SW480 (cell line): ENCODE measurements around the gene PRKAR1A.
"Not testable (repeated sequence)": the region's sequence is repeated elsewhere in the genome, so short reads cannot be mapped to it uniquely, and the experiment has no call there.

Experiments used
- DNase-seq: peaks from one replicate; pipeline ENCODE4 v3.0.0-alpha.2; 2016; ENCODE audit warnings: low spot score

PRKAR1A gene

GRCh38 chr17:68512247-68512959 is at the start of gene PRKAR1A:
PRKAR1A (plus strand) TSS chr17:68512430; CDS start chr17:68515400, 2,970 bp downstream.
- peak; percentile 91 for DNase-seq

DNA sequence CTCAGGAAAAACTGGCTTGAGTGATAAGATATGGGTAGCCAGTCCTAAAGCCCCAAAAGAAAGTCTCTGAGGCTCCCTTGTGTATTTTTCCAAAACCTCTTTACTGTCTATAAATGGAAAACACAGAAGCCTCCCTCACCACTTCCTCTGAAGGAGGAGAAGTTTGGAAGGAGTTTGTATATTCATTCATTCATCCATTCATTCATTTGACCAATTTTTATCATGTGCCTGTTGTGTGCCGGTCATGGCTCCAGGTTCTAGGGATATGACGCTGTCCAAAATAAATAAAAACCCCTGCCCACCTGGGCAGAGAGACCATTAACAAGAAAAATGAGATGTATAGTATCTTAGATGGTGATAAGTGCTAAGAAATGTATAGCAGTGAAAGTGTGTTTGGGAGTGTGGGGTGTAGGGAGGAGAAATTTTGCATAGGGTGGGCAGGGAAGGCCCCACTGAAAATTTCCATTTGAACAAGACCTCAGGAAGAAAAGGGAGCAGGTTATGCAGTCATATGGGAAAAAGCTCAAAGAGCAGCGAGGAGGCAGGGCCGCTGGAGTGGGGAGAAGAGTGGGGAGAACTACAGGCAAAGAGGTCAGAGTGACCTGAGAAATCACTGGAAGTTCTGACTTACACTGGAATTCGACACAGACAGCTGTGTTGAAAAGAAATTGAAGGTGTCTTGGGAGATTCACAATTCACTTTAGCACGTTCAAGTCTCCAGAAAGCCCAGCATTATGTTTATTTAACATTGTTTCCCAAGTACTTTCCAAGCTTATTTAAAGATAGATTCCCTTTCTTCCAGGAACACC is 48.8 kb upstream of the PRKAR1A start:
- DNase-seq: no peak

- no peak for DNase-seq
These were observed 43.9 kb upstream of the PRKAR1A start for GRCh38 chr17:68468334-68468733.

DNA sequence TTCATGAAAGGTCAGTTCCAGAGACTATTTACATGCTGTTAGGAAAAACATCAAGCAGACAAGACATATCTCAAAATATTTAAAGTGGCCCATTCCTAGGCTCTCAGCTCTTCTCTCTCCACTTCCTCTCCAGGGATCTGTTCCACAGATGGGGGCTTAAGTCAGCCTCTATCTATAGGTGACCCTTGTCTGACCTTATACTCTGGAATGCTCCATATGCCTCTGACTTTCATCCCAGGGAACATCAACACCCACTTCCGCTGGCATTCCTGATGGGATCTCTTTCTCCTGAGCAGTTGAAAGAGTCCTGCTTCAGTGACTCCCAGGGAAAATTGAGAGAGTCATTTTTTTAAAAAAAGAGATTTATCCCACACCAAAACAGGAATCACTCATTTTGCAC is 43.4 kb upstream of the PRKAR1A start:
- no peak for DNase-seq

- DNase-seq: no peak
These were observed 41.3 kb upstream of the PRKAR1A start for GRCh38 chr17:68470961-68471360.

DNA sequence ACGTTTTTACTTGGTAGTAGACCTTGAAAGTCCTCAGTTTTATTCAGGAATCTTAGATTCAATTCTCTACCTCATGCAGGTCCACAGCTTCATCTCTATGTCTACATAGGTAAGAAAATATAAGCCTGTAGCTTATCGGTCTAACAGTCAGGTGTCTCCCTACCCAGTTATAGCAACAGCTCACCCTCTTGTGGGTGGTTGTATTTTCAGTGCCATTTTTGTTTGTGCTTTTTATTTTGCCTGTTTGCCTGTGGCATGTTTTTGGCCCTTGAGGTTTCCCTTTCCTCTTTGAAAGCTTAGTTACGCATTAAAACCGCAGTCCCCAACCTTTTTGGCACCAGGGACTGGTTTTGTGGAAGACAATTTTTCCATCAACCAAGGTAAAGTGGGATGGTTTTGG is 31.3 kb upstream of the PRKAR1A start:
- DNase-seq: no peak

GRCh38 chr17:68482576-68483041 is 29.6 kb upstream of the PRKAR1A start:
- DNase-seq: no peak

- no peak for DNase-seq
These were observed 27.8 kb upstream of the PRKAR1A start for GRCh38 chr17:68484458-68484857.

GRCh38 chr17:68489919-68490318 is 22.3 kb upstream of the PRKAR1A start:
- DNase-seq: no peak

- no peak for DNase-seq
These were observed 20.6 kb upstream of the PRKAR1A start for GRCh38 chr17:68491381-68492231.

GRCh38 chr17:68492394-68493054 is 19.7 kb upstream of the PRKAR1A start:
- not testable (repeated sequence) for DNase-seq

GRCh38 chr17:68495081-68495480 is 17.1 kb upstream of the PRKAR1A start:
- no peak for DNase-seq

GRCh38 chr17:68497885-68498319 is 14.3 kb upstream of the PRKAR1A start:
- no peak for DNase-seq

DNA sequence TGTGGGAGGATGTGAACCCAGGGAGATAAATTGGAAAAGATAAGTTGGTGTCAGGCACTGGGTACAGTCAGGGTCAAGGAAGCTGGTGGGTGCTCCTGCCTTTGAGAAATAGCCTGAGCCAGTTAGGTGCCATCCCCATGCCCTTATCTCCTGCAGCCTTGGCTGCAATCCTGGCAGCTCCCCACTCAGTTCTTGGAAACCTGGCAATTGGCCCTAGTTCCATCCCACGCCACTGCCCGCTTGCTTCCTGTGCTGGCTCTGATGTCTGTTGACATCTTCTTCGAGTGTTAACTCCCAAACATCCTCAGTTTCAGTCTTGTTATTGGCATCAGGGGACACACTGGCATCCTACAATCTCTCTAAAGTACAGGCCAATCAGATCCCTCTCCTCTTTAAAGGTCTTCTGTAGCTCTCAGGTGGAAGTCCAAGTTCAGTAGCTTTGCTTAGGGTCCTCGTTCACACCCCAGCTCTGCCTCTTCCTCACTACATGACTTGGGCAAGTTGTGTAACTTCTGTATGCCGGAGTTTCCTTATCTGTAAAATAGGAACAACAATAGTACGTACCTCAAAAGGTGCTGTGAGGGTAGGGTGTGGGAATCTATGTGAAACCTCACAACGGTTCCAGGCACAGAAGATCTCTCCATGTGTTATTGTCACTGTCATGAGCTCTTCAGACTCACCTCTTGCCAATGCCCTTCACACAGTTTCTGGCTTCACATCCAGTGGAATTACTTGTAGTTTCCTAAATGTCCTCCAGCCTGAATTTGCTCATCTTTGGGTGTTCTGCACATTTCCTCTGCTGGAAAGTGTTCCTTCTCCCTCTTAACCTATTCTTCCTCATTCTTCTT is 13.5 kb upstream of the PRKAR1A start:
- DNase-seq: no peak

DNA sequence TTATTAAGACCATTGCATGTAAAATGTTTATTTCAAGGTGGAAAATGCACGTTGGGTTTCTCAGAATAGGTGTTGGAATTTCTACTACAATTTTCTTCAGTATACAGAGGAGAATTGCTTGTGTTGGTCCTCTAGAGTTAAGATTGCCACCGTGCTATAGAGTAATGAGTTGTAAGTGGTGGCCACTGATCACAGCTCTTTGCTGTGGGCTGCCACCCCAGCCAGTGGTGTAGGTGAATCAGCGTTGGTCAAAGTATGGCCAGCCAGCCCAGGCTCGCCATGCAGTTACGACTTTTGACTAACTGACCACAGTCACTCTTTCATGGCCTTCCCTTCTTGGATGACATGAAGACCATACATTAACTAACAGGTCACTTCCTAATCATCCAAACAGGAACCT is 12.6 kb upstream of the PRKAR1A start:
- no peak for DNase-seq

- DNase-seq: no peak
These were observed 11.2 kb upstream of the PRKAR1A start for GRCh38 chr17:68501074-68501473.

- no peak for DNase-seq
These were observed 6.3 kb upstream of the PRKAR1A start for GRCh38 chr17:68505951-68506350.

- no peak for DNase-seq
These were observed 4.7 kb upstream of the PRKAR1A start for GRCh38 chr17:68507576-68507975.

DNA sequence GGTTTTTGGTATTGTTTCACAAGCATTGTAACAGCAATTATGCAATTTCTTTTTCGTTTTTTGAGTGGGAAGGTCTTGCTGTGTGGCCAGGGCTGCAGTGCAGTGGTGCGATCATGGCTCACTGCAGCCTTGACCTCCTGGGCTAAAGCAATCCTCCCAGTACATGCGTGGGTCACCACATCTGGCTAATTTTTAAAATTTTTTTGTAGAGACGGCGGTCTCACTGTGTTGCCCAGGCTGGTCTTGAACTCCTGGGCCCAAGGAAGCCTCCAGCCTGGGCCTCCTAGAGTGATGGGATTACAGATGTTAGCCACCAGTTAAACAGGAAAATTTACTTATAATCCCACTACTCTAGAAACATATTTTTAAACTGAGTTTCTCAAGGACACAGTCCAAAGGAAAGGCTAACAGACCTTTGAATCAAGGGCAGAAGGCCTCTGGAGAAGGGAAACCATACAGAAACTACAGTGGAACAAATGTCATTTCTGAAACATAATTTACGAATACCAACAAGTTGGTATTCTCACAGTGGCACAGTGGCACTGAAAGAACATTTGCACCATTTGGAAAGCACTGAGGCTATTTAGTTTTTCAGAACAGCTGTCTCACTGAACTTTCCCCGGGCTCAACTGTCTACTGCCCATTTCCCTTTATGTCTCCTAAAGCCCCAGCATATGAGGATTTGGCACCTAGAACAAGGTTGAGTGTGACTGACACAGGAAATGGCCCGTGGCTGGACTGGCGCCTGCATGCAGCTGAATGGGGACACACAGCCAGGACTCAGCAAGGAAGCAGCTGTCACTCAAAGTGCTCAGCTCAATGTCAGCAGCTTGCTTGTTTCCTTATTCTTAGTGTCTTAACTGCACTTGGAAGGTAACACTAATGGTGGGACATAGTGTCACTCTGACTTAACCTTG is 2.8 kb upstream of the PRKAR1A start:
- peak; percentile 40 for DNase-seq

DNA sequence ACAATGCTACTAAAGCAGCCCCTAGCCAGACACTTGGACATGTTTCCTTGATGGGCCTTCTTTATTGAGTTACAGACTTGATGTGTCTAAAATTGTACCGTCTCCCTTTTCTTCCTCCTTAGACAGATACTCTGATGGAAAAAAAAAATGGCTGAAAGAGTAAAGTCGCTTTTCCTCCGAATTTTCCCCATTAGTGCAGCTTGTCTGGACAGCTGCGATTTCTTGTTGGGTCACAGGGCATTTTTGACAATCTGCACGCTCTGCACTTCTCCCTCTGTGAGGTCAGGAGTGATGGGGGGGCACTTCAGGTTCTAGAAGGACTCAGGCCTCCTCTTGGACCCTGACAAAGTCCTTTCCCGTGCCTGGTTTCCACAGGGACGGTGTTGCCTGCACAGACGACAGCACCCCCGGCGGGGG is 968 bp upstream of the PRKAR1A start:
- DNase-seq: peak; percentile 6
